Stomach (tissue), 9 donors: ENCODE data around the gene KRT83. TPM values are rescaled to one million over a fixed set of nuclear protein-coding genes. Genes with fewer than 3 reads are reported as not detected.

Source experiments
- DNase-seq, 2 donors: peaks; one replicate each; pipeline versions ENCODE4 v3.0.0 to v3.0.0-alpha.2; 2013 to 2019
- H3K27ac ChIP-seq, 5 donors: fragments of 200-600 bp in 4 of 5; sonication (generic) in 4 of 5; one replicate each; pipeline ENCODE4 v1.5.1; 2013 to 2019; ENCODE audit warnings: mild to moderate bottlenecking in 1 of 5, moderate library complexity in 1 of 5
- H3K27me3 ChIP-seq, 3 donors: fragments of 200-600 bp; sonication (generic); one replicate each; pipeline ENCODE4 v1.5.1; 2017 to 2019; ENCODE audit warnings: mixed run types in 1 of 3
- H3K36me3 ChIP-seq, 4 donors: fragments of 200-600 bp; sonication (generic); 1 replicate in 3 of 4; 2 replicates in 1 of 4; pipeline ENCODE4 v1.5.1; 2016 to 2019
- H3K4me1 ChIP-seq, 4 donors: fragments of 200-600 bp; sonication (generic); one replicate each; pipeline ENCODE4 v1.5.1; 2016 to 2019
- H3K4me3 ChIP-seq, 4 donors: fragments of 200-600 bp; sonication (generic) in 3 of 4; one replicate each; pipeline ENCODE4 v1.5.1; 2016 to 2019; ENCODE audit warnings: mild to moderate bottlenecking in 1 of 4
- H3K9me3 ChIP-seq, 4 donors: fragments of 200-600 bp; sonication (generic); one replicate each; pipeline ENCODE4 v1.5.1; 2016 to 2019
- EP300 ChIP-seq: sonication (generic); formaldehyde crosslinking; IDR thresholded peaks from one replicate; pipeline ENCODE4 v1.6.1; 2017; ENCODE audit warnings: antibody characterized with exemption
- POLR2A ChIP-seq, 4 donors: fragments of 450-650 bp; IDR thresholded peaks; one replicate each; pipeline ENCODE4 v1.6.1; 2016; ENCODE audit warnings: antibody characterized with exemption in 4 of 4, control low read depth in 2 of 4, mild to moderate bottlenecking in 1 of 4, moderate library complexity in 1 of 4
- POLR2AphosphoS5 ChIP-seq, 3 donors: sonication (generic); formaldehyde crosslinking; IDR thresholded peaks; one replicate each; pipeline ENCODE4 v1.6.1; 2016; ENCODE audit warnings: antibody characterized with exemption in 3 of 3
- WGBS, 5 donors: extraction: QIAGEN DNeasy Blood & Tissue Kit in 3 of 5; methylation state at CpG; one replicate each; pipeline versions ENCODE4 v1.1.5 to v1.1.7; 2013 to 2018; 5-methylcytosine and 5-hydroxymethylcytosine counted together
- intact Hi-C: fragments of 100-400 bp; cut with DNase I; formaldehyde crosslinking; loops from one replicate; pipeline ENCODE4 v1.15.1; 2023; ENCODE audit warnings: low total_unique reads
- polyA plus RNA-seq, 3 donors: library from polyadenylated mRNA; stranded (reverse); fragments of 200-250 nt; gene quantifications; one replicate each; pipeline ENCODE4 v1.2.3, GENCODE V29; 2013
- total RNA-seq, 5 donors: library from RNA; depleted of rRNA; stranded (reverse); fragments of >200 nt; gene quantifications; one replicate each; pipeline versions ENCODE4 v1.1.0 to v1.2.3, GENCODE V29; 2014 to 2016
- TF ChIP-seq, protein P1 (sequence below), 7 experiments: fragments of 450-650 bp in 4 of 7; fragments of 200-600 bp in 3 of 7; sonication (generic) in 3 of 7; IDR thresholded peaks; one replicate each; pipeline ENCODE4 v1.5.1; 2016 to 2019; ENCODE audit warnings: antibody characterized with exemption in 7 of 7, control low read depth in 2 of 7, mild to moderate bottlenecking in 1 of 7
- donor health status: healthy with polysubstance abuse.
- donor health status: Bipolar disorder and iron deficiency.
- donor health status: healthy.

The KRT83 gene
- total and polyA plus RNA-seq, 8 donors: not detected

DNA sequence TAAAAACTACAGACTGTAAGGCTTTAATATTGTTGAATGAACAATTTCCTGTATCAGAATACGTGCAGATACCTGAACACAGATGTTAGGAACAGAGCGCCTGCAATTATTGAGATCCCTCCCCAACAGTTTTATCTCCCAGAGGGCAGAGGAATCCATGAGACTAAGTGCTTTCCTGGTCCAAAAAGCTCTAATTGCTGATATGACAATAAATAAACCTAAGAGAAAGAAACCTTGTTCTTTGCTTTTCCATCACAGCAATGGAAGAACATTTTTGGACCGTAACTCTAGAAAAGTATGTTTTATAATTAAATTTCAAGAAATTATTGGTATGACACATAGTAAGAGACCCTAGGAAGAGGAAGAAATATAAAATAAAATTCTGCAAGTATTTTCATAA is 13.0 kb upstream of the KRT83 start:
- Histone ChIP-seq H3K27me3 (peaks cover 0 to 5% (median 0%) of the 10 kb centered on the region in 3 donors), H3K27ac (no peak overlapping the region), H3K9me3 (peaks cover 0 to 14% (median 8%) of the 10 kb centered on the region in 4 donors), H3K4me1 (no peaks in the 10 kb centered on the region), H3K4me3 (no peak overlapping the region), H3K36me3 (no peaks in the 10 kb centered on the region)
- WGBS, 5 donors: 86 to 94% (median 90%) methylated on average over 3 of the region's 3 CpGs
- intact Hi-C loops: no loop called here
- TF ChIP-seq EP300: no peak
- TF ChIP-seq POLR2AphosphoS5 (IDR thresholded peaks at IDR 0.05): no peak
- TF ChIP-seq, protein P1, sequence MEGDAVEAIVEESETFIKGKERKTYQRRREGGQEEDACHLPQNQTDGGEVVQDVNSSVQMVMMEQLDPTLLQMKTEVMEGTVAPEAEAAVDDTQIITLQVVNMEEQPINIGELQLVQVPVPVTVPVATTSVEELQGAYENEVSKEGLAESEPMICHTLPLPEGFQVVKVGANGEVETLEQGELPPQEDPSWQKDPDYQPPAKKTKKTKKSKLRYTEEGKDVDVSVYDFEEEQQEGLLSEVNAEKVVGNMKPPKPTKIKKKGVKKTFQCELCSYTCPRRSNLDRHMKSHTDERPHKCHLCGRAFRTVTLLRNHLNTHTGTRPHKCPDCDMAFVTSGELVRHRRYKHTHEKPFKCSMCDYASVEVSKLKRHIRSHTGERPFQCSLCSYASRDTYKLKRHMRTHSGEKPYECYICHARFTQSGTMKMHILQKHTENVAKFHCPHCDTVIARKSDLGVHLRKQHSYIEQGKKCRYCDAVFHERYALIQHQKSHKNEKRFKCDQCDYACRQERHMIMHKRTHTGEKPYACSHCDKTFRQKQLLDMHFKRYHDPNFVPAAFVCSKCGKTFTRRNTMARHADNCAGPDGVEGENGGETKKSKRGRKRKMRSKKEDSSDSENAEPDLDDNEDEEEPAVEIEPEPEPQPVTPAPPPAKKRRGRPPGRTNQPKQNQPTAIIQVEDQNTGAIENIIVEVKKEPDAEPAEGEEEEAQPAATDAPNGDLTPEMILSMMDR (IDR thresholded peaks at IDR 0.05): no peak
- no peak for TF ChIP-seq POLR2A (IDR thresholded peaks at IDR 0.05)
- no peak for DNase-seq

DNA sequence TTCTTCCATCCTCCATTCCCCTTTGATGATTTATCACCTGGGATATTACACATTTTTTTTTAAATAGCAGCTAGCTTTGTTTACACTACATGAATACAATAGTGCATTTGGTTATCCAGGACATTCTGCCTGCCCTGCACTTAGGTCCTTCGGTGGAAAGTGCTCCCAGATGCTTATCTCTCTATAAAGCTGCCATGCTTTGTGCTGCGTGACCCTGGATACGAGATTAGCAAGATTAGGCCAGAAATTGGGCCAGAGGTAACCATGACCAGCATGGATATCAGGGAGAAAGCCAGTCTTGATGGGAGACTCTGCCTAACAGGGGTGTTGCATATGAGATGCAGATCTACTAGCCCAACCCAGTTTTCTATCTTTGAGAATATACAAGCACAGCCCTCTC is 12.1 kb upstream of the KRT83 start:
- intact Hi-C loops: no loop called here
- Histone ChIP-seq H3K36me3 (no peaks in the 10 kb centered on the region), H3K4me3 (no peak overlapping the region), H3K4me1 (no peaks in the 10 kb centered on the region), H3K27ac (no peak overlapping the region), H3K27me3 (peaks cover 0 to 5% (median 0%) of the 10 kb centered on the region in 3 donors), H3K9me3 (peaks cover 0 to 14% (median 8%) of the 10 kb centered on the region in 4 donors)
- TF ChIP-seq EP300 (no peak), POLR2AphosphoS5 (IDR thresholded peaks at IDR 0.05) (no peak)
- DNase-seq: no peak
- WGBS, 5 donors: 27 to 48% (median 34%) methylated on average over 3 of the region's 3 CpGs

DNA sequence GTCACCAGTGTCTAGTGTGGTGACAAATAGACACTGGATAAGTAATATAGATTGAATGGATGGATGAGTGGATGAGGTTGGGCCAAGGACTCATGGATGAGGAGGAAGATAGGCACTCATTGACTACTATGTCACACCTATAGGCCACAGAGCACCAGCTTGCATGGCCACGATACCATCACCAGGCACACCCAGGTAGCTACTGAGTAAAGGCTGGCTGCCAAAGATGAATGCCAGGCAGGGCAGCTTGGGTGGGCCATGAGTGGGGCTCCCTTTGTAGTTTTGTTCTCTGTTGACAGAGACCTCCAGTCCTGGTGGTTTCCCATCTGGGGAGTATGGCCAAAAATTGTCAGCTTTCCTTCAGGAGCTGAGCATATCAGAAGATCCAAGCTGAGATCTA is 11.2 kb upstream of the KRT83 start:
- intact Hi-C loops: no loop called here
- H3K36me3 ChIP-seq: no peaks in the 10 kb centered on the region
- H3K4me3 ChIP-seq: no peak overlapping the region
- no peak overlapping the region for H3K27ac ChIP-seq
- peaks cover 0 to 14% (median 8%) of the 10 kb centered on the region in 4 donors for H3K9me3 ChIP-seq
- 70 to 100% (median 95%) methylated on average over 1 of the region's 1 CpG for whole genome bisulfite sequencing, 5 donors
- DNase-seq: no peak
- TF ChIP-seq, protein P1 (IDR thresholded peaks at IDR 0.05): no peak
- TF ChIP-seq POLR2AphosphoS5 (IDR thresholded peaks at IDR 0.05): no peak
- TF ChIP-seq POLR2A (IDR thresholded peaks at IDR 0.05): no peak
- no peak for TF ChIP-seq EP300
- H3K4me1 ChIP-seq: peaks cover 0 to 7% (median 4%) of the 10 kb centered on the region in 4 donors
- H3K27me3 ChIP-seq: peaks cover 0 to 5% (median 0%) of the 10 kb centered on the region in 3 donors

DNA sequence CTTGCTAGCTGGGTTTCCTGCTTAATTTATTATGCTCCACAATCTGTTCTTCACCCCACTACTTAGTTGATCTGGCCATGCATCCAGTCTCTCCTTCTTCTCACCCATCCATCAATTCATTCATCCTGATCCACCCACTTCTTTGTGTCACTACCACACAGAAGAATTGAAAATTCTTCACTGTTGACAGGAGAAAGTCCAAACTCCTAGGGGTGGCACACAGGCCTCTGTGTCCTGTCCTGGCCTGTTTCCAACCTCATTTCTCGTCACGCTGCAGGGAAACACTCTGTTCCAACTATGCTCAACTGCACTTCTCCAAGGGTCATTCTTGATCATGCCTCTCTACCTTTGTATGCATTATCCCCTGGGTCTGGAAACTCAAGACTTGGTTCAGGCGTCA is 10.6 kb upstream of the KRT83 start:
- no peak overlapping the region for H3K4me3 ChIP-seq
- DNase-seq: no peak
- intact Hi-C loops: no loop called here
- peaks cover 0 to 5% (median 0%) of the 10 kb centered on the region in 3 donors for H3K27me3 ChIP-seq
- no peak overlapping the region for H3K27ac ChIP-seq
- TF ChIP-seq EP300: no peak
- TF ChIP-seq POLR2AphosphoS5 (IDR thresholded peaks at IDR 0.05): no peak
- TF ChIP-seq POLR2A (IDR thresholded peaks at IDR 0.05): no peak
- TF ChIP-seq, protein P1 (IDR thresholded peaks at IDR 0.05): no peak
- WGBS, 5 donors: 74 to 92% (median 78%) methylated on average over 3 of the region's 3 CpGs
- peaks cover 0 to 10% (median 4%) of the 10 kb centered on the region in 4 donors for H3K4me1 ChIP-seq
- H3K9me3 ChIP-seq: peaks cover 0 to 13% (median 8%) of the 10 kb centered on the region in 4 donors
- no peaks in the 10 kb centered on the region for H3K36me3 ChIP-seq

DNA sequence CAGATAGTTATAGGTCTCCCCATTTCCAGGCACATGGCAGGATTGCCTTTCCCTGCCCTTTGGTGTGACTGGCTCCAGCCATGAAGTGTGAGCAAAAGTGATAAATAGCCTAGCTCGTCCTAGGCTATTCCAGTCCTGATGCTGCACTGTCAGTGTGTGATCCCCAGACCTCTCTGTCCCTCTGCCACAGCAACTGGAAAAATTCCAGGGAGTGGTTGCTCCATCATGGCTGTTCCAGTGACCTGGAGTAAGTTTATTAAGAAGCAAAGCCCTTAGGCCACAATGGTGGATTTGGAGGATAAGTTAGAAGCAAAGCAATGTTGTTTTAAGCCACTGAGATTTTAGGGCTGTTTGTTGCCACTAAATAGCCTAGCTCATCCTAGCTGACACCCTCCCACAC is 9.8 kb upstream of the KRT83 start:
- WGBS, 5 donors: 34 to 80% (median 69%) methylated on average over 1 of the region's 1 CpG
- Histone ChIP-seq H3K9me3 (peaks cover 0 to 5% (median 4%) of the 10 kb centered on the region in 4 donors), H3K27ac (no peak overlapping the region), H3K4me3 (no peak overlapping the region), H3K27me3 (peaks cover 0 to 5% (median 0%) of the 10 kb centered on the region in 3 donors), H3K36me3 (no peaks in the 10 kb centered on the region), H3K4me1 (peaks cover 0 to 10% (median 4%) of the 10 kb centered on the region in 4 donors)
- TF ChIP-seq EP300 (no peak), POLR2AphosphoS5 (IDR thresholded peaks at IDR 0.05) (no peak), POLR2A (IDR thresholded peaks at IDR 0.05) (no peak)
- TF ChIP-seq, protein P1 (IDR thresholded peaks at IDR 0.05): no peak
- DNase-seq: no peak
- intact Hi-C loops: no loop called here
